GM21367 (cell line): ENCODE results near the gene ACOT2.

Experiments
- ATAC-seq: cut with Tn5 transposase; IDR thresholded peaks from one replicate; pipeline ENCODE4 v1.9.1; 2021; ENCODE audit not compliant: unreplicated experiment

ACOT2 gene

DNA sequence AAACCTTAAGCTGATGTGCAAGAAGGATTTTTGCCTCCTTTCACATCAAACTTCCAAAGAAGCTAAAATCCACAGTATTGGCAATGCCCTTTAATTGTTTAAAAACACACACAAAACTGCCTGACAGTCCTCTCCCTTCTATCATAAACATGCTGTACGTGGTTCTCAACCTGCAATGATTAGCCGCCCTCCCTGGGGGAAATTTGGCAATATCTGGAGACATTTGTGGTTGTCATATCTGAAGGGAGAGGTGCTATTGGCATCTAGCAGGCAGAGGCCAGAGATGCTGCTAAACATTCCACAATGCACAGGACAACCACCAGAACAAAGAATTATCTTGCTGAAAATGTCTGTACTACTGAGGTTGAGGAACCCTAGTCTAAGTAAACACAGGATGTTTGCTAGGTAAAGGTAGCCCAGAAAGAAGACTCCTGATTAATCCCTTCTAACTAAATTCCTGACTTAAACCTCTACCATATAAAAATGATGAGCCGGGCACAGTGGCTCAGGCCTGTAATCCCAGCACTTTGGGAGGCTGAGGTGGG, 44.5 kb downstream of the ACOT2 start:
- no peak for ATAC-seq

DNA sequence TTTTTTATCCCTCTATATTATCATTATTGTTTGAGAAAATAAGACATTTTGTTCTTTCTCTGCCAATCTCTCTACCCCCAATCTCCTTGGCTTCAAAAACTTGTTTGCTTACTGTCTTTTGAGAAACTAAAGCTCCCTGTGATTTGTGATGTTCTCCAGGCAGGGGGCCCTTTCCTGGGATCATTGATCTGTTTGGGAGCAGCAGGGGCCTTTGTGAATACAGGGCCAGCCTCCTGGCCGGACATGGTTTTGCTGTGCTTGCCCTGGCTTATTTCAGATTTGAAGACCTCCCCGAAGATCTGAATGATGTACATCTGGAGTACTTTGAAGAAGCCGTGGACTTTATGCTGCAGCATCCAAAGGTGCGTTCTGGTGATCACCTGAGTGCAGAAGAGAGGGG, 47.8 kb downstream of the ACOT2 start:
- ATAC-seq: no peak

DNA sequence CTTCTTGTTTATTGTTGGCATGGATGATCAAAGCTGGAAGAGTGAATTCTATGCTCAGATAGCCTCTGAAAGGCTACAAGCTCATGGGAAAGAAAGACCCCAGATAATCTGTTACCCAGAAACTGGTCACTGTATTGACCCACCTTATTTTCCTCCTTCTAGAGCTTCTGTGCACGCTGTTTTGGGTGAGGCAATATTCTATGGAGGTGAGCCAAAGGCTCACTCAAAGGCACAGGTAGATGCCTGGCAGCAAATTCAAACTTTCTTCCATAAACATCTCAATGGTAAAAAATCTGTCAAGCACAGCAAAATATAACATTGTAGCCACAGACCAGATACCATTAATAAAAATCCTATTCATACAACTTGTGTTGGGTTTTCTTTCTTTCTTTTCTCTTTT, 50.5 kb downstream of the ACOT2 start:
- ATAC-seq: no peak

DNA sequence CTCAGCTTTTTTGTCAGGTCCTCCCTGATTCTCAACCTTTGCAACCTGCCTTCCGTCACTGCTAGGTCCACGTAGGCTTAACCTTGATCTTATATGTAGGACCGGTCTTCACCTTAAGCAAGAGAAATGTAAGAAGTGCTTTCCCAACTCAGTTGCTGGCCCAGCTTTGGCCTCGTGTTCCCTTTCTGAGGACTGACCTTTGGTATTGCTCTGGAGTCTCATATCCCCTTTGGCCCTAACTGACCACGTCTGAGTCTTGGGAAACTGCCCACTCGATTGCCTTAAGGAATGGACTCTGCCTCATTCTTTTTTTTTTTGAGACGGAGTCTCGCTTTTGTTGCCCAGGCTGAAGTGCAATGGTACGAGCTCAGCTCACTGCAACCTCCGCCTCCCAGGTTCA, 51.3 kb downstream of the ACOT2 start:
- no peak for ATAC-seq

DNA sequence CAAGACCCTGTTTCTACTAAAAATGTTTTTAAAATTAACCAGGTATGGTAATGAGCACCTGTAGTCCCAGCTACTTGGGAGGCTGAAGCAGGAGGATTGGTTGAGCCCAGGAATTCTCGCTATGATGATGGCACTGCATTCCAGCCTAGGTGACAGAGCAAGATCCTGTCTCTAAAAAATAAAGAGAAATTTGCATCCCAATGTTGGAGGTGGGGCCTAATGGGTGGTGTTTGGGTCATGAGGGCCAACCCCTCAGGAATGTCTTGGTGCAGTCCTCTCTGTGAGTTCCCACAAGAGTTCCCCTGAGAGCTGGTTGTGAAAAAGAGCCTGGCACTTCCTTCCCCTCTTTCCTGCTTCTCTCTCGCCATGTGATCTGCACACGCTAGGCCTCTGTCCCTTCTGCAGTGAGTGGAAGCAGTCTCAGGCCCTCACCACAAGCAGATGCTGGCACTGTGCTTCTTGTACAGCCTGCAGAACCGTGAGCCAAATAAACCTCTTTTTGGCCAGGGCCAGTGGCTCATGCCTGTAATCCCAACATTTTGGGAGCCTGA, 54.6 kb downstream of the ACOT2 start:
- no peak for ATAC-seq
